NOMO-1 (cell line): Measurements from ENCODE around the gene MYLK.

Experiments used
- DNase-seq, 2 experiments: peaks; one replicate each; lab custom pipeline; 2025; ENCODE audit not compliant: unreplicated experiment in 2 of 2; lab: John Stamatoyannopoulos, UW

Gene MYLK

DNA sequence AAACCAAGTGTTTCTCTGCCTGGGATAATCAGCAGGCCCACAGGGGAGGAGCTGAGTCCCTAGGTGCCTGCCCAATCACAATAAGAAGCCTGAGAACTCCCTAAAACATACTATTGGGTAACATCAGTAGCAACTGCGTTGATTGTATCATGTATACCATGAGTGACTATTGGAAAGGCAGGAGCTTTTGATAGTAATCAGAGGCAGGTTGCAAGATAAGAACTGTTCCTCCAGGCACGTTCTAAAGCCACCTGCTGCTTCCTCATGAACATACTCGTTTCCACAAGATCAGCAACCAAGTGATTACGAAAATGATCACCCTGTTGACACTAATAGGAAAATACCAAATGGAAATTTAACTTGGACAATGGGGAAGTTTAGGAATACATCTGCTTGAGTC, 6.7 kb downstream of the MYLK start:
- DNase-seq: no peak

GRCh38 chr3:123876858-123877257, 7.3 kb downstream of the MYLK start:
- no peak for DNase-seq

DNA sequence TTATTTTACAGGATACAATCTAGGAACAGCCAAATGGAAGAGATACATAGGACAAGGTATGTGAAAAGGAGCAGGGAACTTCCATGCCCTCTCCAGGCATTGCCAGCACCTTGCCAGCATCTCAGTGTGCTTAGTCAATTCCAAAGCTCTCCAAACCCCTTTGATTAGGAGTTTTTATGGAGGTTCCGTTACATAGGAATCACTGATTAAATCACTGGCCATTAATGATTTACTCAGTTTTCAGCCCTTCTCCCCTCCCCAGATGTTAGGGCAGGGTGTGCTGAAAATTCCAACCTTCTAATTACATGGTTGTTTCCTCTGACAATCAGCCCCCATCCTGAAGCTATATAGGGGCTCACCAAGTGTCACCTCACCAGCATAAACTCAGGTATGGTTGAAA, 11.5 kb downstream of the MYLK start:
- DNase-seq: no peak

GRCh38 chr3:123871946-123872345, 12.2 kb downstream of the MYLK start:
- DNase-seq: no peak

GRCh38 chr3:123870033-123870432, 14.1 kb downstream of the MYLK start:
- no peak for DNase-seq

DNA sequence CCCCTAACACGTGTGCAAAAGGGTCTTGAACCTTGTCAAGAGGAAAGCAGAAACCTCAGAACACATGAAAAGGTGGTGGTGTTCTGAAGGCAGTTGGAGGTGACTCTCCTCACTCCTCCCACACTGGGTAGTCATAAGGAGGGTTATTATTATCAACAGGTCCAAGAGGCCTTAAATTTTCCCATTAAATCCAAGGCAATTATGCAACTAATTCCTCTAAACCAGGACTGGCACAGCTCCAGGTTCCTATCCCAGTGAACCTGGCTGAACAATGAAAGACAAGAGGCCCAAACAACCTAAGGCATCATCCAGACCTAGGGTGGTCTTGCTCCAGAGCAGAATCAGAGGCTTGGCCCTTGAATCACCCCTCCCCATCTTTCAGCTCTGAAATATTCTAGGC, 15.0 kb downstream of the MYLK start:
- no peak for DNase-seq

- no peak for DNase-seq
Observed at GRCh38 chr3:123864706-123865105, 19.4 kb downstream of the MYLK start.

DNA sequence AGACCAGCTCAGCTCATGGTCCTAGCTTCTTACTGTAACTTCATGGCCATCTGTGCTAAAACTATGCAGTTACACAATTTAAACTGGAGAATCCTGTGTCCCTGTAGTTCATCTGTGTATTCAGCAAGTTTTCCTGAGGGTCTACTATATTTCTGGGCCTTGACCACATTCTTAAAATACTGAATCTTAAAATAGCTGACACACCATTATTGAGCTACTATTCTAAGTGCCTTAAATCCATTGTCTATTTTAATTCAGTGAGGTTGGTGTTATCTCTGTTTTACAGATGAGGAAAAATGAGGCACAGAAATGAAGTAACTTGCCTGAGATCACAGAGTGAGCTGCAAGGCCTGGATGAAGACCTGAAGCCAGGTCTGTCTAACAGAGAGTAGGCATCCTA, 22.0 kb downstream of the MYLK start:
- no peak for DNase-seq

- no peak for DNase-seq
Observed at GRCh38 chr3:123861081-123861836, 22.9 kb downstream of the MYLK start.

GRCh38 chr3:123859177-123859576, 25.0 kb downstream of the MYLK start:
- DNase-seq: no peak

DNA sequence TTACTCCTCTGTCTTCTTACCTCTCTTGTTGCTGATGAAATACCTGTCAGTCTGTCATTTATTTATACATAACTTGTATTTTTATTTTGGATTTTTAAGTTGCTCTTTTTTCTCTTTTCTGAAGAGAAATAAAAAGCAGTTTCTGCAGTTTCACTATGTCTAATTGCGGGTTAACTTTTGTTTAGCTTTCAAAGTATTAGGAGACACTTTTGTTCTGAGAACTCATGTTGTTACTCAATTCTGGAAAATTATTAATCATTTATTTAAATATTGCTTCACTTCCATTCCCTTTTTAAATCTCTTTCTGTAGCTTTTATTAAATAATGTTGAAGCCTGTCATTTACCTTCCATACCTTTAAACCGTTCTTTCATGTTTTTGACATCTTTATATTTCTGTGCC, 29.2 kb downstream of the MYLK start:
- no peak for DNase-seq

GRCh38 chr3:123853686-123854372, 30.3 kb downstream of the MYLK start:
- no peak for DNase-seq

DNA sequence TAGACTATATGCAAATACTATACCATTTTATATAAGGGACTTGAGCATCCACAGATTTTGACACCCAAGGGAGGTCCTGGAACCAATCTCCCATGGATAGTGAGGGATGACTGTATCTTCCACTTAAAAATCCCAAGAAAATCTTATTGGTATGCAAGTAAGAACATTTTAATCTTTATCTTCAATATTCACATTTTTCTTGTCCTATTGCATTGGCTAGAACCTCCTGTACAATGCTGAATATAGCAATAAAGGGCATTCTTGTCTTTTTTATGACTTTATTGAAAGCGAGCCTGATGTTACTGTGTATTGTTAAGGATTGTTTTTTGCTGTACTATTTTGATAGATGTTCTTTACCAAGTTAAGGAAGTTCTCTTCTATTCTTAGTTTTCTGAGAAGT, 36.9 kb downstream of the MYLK start:
- DNase-seq: no peak

DNA sequence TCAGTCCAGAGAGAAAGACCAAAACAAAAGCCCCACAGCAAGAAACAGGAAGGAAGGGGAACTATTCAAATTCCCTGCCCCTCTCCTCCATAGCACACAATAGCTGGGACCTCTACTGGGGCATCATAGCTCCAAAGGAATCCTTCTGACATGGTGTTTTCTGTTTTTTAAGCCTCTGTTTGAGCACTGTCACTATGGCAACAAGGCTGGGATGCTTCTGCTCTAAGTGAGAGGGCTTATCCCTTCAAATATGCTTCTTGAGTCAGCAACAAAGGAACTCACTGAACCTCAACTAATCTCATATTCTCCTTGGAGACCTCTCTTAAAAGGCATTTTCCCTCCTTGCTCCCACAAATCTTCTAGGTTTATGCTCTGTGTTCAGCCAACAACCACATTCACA, 40.5 kb downstream of the MYLK start:
- no peak for DNase-seq

DNA sequence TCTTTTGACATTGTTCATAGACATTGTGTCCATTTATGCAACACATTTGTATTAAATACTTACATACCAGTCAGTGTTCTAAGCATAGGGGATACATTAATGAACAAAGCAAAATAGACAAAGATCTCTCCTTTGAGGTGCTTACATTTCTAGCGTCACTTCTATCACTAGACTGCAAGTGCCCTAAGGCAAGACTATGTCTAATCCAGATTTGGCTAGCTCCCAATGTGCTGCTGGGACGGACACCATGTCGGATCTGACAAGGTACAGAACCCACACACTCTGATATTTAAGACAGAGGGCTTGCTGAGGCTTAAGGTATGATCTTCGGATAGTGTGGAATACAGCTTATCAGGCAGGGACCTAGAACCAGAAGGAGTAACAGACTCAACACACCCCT, 41.4 kb downstream of the MYLK start:
- DNase-seq: no peak

- DNase-seq: no peak
Observed at GRCh38 chr3:123841476-123842238, 42.5 kb downstream of the MYLK start.

- no peak for DNase-seq
Observed at GRCh38 chr3:123840961-123841360, 43.2 kb downstream of the MYLK start.

DNA sequence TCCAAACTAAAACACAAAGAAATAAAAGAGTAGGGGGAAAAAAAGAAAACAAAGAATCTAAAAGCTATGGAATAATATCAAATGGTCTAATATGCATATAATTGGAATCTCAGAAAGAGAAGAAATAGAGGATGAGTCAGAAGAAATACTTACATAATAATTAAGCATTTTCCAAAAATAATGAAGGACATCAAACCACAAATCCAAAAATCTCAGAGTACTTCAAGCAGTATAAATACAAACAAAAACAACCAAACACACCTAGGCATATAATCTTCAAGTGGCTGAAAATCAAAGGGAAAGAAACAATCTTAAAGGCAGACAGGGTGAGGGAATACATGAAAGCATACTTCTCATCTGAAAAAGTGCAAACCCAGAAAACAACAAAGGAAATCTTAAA, 46.3 kb downstream of the MYLK start:
- no peak for DNase-seq

DNA sequence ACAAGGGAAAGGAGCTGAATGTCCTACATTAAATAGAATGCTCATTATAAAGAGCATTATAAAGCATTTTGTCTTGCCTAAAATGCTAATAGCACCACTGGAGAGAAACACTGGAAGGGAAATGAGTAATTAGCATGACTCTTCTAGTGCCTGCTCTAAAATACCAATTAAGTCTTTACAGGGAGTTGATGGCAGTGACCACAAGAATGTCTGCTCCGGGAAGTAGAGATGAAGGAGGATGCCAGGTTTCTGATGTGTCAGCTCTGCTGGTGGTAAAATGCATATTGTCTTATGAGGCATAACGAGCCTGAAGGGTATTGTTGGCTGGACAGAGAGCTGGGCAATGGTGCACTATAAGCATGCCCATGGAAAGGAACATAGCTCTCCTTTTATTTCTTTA, 49.5 kb downstream of the MYLK start:
- DNase-seq: no peak

GRCh38 chr3:123833398-123833785, 50.7 kb downstream of the MYLK start:
- no peak for DNase-seq

- no peak for DNase-seq
Observed at GRCh38 chr3:123832692-123833397, 51.3 kb downstream of the MYLK start.
